Effector CD4-positive, alpha-beta T cell (primary cell): Measurements from ENCODE around the gene WFDC10A.
"Not testable (repeated sequence)": the region's sequence is repeated elsewhere in the genome, so short reads cannot be mapped to it uniquely, and the experiment has no call there.

Experiments
- DNase-seq: peaks from one replicate; pipeline ENCODE4 v3.0.0-alpha.2; 2020

Gene WFDC10A

DNA sequence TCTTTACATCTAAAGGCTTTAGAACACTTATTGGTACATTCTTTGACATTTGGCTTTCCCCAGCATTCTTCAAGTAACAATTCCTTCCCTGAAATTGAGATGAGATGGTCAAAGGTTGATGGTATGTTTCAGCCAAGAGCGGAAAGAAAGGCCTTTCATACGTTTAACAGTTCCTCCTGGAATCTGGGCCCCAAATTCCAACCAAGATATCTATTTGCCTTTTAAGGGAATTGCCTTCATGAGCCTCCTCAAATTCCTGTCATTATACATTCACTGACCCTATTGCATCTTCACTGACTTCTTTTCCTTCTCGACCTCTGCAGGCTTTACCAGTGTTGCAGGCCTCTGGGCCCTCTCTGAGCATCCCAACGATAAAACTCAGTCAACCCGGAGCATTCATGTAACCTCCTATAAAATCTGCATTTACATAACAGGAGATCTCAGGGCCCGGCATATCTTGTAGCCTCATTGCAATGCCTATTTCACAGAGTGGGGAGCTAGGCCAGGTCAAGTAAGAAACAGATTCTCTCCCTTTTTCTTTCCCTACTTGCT lies 19.8 kb downstream of the WFDC10A start:
- no peak for DNase-seq

DNA sequence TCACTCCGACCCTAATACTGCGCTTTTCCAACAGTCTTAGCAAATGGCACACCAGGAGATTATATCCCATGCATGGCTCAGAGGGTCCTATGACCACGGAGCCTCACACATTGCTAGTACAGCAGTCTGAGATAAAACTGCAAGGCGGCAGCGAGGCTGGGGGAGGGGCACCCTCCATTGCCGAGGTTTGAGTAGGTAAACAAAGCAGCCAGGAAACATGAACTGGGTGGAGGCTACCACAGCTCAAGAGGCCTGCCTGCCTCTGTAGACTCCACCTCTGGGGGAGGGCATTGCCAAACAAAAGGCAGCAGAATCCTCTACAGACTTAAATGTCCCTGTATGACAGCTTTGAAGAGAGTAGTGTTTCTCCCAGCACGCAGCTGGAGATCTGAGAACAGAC lies 22.2 kb downstream of the WFDC10A start:
- not testable (repeated sequence) for DNase-seq

GRCh38 chr20:45657038-45657437 lies 27.5 kb downstream of the WFDC10A start:
- DNase-seq, result not testable (repeated sequence)

GRCh38 chr20:45670139-45670538 lies 40.6 kb downstream of the WFDC10A start, which contains the start of gene WFDC11:
WFDC11 (minus strand) TSS chr20:45670239; CDS start chr20:45650600, 19,639 bp downstream.
- DNase-seq, result no peak

DNA sequence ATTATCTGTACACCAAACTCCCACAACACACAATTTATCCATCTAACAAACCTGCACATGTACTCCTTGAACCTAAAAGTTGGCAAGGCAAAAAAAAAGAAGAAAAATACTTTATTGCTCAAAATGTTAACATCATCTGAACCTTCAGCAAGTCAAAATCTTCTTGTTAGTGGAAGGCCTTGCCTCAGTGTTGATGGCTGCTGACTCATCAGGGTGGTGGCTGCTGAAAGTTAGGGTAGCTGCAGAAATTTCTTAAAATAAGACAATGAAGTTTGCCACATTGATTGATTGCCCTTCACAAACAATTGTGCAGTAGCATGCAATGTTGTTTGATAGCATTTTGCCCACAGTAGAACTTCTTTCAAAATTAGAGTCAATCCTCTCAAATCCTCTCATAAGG lies 43.2 kb downstream of the WFDC10A start:
- DNase-seq, result no peak

DNA sequence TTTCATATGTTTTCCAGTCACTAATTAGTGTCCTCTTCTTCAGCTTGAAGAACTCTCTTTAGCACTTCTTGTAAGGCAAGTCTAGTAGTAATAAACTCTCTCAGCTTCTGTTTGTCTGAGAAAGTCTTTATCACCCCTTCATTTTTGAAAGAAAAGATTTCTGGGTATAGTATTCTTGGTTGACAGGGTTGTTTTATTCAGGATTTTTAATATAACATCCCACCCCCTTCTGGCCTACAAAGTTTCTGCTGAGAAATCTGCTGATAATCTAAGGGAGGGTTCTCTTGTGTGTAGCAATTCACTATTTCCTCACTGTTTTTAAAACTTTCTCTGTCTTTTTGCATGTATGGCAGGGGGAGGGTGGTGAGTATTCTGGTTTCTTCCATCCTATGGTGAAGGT lies 50.1 kb downstream of the WFDC10A start:
- DNase-seq, result no peak
